ENCODE results near the gene LRRC74B. TPM values are rescaled to one million over a fixed set of nuclear protein-coding genes. Genes with fewer than 3 reads are reported as not detected.
"Not testable (repeated sequence)": the region's sequence is repeated elsewhere in the genome, so short reads cannot be mapped to it uniquely, and the experiment has no call there.

Gene LRRC74B
- total RNA-seq, 1 donor from 2014 or later = not detected

DNA sequence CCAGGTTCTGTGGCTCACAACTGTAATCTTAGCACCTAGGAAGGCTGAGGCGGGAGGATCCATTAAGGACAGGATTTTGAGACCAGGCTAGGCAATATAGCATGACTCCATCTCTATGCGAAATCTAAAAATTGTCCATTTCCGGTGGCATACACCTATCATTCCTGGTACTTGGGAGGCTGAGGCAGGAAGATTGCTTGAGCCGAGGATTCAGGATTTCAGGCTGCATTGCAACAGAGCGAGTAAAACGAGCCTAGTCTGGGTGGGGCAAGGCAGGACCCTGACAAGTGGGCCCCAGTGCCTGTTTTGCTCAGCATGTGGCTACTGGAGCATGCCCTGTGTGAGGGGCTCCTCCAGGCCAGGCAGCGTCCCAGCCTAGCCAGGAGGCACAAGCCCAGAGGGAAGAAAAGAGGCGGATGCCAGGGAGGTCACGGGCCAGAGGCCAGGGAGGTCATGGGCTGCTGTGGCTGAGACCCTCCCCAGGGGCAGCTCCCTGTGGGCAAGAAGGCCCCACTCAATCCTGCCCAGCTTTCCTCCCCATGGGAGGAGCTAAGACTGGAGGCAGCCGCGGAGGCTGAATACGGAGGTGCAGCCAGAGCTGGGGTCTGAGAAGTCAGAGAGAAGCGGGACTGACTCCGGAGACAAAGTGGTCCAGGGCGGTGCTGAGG lies 8.4 kb downstream of the LRRC74B start:
- no peak for DNase-seq (ENCODE audit: low spot score)

- DNase-seq (ENCODE audit: low spot score) = no peak
Measured at GRCh38 chr22:21054714-21055563, 9.2 kb downstream of the LRRC74B start.

- DNase-seq (ENCODE audit: low spot score) = no peak
Measured at GRCh38 chr22:21055564-21055834, 9.8 kb downstream of the LRRC74B start.

- DNase-seq (ENCODE audit: low spot score) = no peak
Measured at GRCh38 chr22:21055880-21056319, 10.2 kb downstream of the LRRC74B start.

DNA sequence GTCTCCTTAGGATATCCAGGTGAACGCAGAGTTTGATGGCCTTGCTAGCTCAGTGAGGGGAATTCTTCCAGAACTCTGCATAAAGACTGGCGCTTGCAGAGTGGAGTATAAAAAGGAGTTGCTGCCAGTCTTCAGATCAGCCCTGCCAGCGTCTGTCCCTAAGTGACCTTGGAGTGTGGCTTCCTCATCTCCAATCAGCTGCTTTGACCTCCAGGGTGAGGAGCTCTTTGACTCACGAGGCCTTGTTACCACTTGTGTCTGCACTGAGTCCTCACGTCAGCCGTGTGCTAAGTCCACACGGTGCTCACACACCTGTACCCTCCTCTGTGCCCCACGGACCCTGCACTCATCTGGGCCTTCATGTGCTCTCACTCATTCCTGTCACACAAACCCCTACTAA lies 14.6 kb downstream of the LRRC74B start:
- not testable (repeated sequence) for DNase-seq (ENCODE audit: low spot score)

- not testable (repeated sequence) for DNase-seq (ENCODE audit: low spot score)
Measured at GRCh38 chr22:21061660-21062321, 16.0 kb downstream of the LRRC74B start.

DNA sequence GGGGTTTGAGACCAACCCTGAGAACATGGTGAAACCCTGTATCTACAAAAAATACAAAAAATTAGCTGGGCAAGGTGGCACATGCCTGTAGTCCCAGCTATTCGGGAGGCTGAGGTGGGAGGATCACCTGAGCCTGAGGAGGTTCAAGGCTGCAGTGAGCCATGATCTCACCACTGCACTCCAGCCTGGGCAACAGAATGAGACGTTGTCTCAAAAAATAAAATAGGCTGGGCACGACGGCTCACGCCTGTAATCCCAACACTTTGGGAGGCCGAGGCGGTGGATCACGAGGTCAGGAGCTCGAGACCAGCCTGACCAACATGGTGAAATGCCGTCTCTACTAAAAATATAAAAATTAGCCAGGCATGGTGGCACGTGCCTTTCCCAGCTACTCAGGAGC lies 18.7 kb downstream of the LRRC74B start:
- DNase-seq (ENCODE audit: low spot score) = not testable (repeated sequence)

DNA sequence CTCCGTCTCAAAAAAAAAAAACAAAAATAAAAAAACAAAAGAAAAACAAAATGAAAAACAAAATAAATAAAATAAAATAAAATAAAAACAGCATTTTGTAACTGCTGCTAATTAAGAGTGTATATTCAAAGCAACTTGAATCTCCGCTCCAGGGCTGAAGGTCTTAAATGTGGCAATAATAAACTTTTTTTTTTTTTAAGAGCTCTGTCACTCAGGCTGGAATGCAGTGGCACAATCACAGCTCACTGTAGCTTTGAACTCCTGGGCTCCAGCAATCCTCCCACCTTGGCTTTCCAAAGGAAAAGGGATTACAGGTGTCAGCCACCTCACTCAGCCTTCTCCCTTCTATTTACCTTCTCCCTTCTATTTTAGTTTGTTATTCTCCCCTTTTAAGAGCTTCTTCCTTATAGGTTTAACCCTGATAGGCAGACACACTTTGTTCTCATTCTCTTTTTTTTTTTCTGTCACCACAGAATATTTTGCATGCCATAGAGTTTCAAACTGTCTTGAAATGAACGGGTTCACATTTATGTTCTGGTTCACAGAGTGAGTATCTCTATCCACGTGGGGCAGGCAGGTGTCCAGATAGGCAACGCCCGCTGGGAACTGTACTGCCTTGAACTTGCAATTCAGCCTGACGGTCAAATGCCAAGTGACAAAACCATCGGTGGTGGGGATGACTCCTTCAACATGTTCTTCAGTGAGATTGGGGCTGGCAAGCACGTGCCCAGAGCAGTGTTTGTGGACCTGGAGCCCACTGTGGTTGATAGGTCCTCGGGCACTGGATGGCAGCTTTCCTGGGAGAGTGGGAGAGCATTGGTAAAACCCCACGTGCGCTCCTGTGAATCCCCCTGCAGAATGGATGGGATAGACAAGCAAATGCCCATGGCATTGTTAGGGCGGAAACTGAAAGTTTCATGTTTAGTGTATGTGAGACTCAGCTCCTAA lies 19.4 kb downstream of the LRRC74B start:
- DNase-seq (ENCODE audit: low spot score) = no peak

GRCh38 chr22:21067075-21067900 lies 21.5 kb downstream of the LRRC74B start:
- no peak for DNase-seq (ENCODE audit: low spot score)

DNA sequence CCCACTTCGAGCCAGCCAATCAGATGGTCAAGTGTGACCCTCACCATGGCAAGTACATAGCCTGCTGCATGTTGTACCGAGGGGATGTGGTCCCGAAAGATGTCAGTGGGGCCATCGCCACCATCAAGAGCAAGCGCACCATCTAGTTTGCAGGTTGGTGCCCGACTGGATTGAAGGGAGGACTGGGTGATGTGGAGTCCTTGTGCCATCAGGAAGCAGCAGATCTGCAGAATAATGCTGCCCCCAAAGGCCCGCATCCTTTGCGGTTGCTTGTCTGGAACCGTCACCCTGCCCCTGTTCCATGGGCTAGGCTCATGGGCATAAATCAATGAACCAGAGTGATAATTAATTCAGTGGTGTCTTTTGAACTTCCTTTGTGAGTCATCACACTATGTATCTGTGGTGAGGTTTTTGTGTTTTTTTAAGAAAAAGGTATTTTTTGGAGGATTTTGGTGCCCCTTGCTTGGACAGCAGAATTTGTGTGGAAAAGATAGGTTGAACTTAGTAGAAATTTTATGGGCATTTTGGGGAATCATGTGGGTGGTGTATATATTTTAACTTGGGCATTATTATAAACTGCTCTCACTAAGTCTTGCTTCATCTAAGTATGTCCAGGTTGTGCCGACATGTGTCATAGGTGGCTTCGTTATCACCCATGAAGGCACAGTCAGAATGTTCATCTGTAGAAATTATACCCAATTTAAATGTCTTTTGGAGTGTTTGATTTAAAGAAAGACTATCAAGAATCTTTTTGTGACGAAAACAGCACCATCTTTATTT lies 22.3 kb downstream of the LRRC74B start:
- DNase-seq (ENCODE audit: low spot score) = no peak

DNA sequence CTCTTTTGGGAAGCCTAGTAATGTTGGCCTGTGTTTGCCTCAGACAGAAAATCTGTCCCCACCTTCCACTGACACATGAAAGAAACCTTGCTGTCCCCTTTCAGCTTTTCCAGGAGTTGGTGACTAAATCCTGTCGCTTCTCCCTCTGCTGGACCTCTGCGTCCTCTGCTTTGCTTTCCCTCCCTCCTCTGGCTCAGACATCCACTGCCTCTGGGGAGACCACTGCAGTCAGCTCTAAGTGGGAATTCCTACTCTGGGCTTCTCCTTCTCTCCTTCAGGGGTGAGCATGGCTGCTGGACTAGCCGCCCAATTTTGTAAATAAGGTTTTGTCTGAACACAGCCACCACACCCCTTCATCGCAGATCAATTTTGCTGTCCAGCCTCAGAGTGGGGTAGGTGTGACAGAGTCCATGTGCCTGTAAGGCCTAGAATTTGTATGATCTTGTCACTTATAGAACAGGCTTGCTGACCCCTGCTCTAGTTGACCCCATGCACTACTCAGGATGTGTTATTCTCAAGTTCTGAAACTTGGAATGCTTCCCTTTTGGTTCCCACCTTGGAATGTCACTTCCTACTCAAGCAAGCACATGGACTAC lies 23.0 kb downstream of the LRRC74B start:
- DNase-seq (ENCODE audit: low spot score) = no peak

- no peak for DNase-seq (ENCODE audit: low spot score)
Measured at GRCh38 chr22:21069375-21069774, 23.6 kb downstream of the LRRC74B start.

DNA sequence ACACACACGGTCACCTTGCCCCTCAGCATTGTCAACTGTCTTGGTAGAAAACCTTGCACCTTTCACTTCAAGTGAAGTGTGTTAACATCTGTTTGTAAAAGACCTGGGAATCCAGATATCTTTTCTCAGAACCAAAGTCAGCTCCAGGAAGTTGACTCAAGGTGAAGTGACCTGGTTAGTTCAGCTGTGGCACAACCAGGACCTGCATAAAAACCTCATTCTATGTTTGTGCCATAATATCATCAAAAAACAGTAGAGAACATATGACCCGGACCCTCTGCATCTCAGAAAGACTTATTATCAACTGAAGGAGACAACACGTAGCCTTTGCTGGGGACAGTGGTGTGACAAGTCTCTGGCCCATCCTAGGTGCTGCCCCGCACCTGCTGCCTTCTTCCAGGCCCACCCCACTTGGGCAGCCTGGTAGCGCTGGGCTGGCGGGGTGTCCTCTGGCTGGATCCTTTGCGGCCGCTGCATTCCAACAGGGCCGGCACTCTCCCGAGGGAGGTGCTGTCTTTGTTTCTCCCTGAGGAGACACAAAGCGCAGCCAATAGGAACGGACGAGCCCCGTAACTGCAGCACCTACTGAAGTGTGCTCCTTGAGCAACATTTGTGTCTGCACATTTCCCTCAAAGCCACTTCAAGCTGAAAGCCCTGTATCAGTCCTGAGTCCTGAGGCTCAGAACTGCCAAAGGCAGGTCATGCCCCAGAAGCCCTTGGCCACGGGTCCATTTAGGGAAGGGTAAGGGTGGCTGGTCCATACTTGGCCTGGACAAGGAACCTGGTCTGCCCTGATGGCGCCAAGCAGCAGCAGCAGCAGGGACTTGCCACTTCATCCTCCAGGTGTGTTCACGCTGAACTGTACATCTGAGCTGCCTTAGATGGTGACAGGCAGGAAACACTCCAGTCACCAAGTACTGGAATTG lies 25.2 kb downstream of the LRRC74B start:
- no peak for DNase-seq (ENCODE audit: low spot score)

- DNase-seq (ENCODE audit: low spot score) = not testable (repeated sequence)
Measured at GRCh38 chr22:21071796-21072195, 26.1 kb downstream of the LRRC74B start.

DNA sequence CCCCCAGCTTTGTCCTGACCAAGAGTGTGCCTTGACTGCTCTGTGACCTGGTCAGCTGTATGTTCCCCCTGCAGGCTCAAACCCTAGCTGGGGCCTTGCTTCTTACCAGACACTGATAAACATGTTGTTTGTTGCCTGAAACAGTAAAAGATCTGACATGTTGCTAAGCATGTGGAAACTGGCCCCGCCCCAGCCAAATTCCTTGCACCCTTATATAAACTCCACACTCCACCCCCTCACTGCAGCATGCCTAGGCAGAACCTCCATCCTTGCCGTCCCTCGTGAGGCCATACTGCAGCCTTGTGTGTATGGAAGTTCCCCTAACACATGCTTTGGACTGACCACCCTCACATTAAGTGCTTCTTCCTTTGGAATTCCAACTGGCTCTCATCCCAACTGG lies 27.3 kb downstream of the LRRC74B start:
- no peak for DNase-seq (ENCODE audit: low spot score)

- no peak for DNase-seq (ENCODE audit: low spot score)
Measured at GRCh38 chr22:21073482-21073881, 27.7 kb downstream of the LRRC74B start.

DNA sequence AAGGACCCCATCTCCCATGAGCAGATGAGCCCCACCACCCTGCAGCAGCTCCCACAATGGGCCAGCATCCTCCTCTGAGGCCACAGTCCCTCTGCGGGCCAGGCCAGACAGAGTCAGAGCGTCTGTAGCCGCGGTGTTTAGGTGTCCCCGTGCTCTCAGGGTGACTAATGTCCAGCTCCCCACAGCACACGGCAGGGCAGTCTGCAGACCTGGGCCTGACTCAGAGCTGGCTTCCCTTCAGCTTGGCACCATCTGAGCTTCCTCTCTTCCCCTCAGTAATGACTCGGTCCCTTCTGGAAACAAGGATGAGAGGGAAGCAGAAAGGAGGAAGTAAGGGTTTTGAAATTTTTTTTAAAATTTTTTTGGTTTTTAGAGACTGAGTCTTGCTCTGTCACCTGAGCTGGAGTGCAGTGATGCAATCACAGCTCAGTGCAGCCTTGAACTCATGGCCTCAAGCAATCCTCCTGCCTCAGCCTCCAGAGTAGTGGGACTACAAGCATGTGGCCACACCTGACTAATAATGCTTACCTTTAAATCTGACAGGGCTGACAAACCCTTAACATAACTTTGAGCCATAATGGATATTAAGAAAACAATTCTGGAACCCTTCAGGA lies 28.5 kb downstream of the LRRC74B start:
- no peak for DNase-seq (ENCODE audit: low spot score)
